NCI-H446 (cell line): ENCODE data around the gene KCNJ1.

Experiments
- DNase-seq, 2 experiments: peaks; one replicate each; lab custom pipeline; 2025; lab: John Stamatoyannopoulos, UW

KCNJ1 gene

DNA sequence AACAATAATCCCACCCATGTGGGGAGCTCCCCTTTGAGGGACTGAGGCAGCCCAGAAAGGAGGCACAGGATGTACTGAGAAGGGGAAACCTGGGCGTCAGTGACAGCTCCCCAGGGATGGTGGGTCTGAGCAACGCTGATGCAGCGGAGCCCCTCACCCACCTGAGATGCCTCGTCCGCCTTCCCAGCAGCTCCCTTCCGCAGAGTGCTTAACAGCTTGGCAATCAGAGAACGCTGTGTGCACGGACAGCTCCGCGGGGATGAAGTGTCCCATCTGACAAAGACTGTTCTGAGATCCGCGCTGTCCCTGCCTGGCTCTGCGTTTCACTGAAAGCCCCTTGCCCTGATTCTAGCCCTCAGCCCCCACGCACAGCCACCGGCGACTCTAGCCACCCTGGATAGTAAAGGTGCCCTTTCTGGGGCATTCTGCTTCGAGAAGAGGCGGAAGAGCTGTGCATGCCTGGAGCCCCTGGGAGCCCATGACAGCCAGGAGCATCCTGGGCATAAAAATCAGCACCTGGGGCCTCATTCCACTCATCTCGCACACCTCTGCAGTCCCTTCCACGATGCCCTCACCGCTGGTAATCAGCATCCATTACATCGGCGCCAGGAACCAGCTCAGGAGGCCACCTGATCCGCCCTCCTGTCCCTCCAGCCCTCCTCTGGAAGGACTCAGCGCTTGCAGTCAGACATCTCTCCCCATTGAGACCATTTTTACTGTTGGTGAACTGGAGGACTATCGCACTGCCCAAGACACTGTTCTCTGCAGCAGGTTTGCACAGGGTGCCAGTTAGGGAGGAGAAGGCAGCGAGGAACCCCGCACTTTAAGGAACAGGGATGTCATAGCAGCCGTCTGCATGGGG lies 34.8 kb upstream of the KCNJ1 start:
- DNase-seq, result no peak

DNA sequence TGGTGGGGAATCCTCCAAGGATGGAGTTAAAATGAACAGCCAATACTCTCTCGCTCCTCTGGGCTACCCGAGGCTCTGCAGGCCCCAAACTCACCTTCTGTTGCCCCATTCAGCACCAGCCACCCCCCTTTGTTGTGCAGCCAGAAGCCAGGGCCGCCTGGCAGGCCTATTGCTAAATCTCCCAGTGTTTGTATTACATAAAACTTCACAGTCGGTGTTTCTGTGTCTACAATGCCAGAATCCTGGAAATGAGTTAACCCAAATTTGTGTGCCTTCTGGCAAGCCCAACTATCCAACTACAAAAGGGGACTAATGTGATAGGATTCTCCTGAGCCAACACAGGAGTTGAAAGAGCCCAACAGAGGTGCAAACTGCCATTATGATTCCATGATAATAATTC lies 33.4 kb upstream of the KCNJ1 start:
- peak in 1 of 2 experiments; percentile 25 for DNase-seq

DNA sequence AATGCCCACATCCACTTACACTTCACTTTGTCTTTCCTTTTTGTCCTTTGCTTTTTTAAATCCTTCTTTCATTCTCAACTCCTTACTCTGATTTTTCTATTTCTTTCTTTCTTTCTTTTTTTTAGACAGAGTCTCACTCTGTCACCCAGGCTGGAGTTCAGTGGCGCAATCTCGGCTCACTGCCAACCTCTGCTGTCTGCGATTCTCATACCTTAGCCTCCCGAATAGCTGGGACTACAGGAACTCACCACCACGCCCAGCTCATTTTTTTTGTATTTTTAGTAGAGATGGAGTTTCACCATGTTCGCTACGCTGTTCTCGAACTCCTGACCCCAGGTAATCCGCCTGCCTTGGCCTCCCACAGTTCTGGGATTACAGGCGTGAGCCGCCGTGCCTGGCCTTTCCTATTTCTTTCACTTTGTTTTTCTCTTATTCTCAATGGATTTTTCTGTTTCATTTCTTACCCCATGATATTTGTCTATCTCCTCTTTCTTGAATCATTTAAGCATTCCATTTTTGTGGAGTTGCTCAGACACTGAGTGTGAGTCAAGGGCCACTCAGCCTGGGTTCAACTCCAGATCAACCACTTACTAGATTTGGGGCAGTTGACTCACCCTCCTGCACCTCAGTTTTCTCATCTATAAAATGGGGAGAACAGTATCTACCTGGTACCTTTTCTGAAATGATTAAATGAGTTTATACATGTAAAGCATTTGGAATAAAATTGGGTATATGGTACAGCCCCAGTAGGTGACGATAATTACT lies 31.7 kb upstream of the KCNJ1 start:
- DNase-seq, result no peak

DNA sequence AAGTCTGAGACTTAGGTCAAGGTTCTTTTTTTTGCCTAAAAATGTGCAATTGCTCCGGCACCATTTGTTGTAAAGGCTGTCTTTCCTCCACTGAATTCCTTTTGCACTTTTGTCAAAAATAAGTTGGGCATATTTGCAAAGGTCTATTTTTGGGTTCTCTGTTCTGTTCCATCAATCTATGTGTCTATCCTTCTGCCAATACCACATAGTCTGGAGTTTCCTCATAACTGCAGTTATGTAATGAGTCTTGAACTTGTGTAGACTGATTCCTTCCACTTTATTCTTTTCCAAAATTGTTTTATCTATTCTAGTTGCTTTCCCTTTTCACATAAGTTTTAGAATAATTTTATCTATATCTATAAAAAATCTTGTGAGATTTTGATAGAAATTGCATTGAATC lies 30.7 kb upstream of the KCNJ1 start:
- DNase-seq, result no peak

DNA sequence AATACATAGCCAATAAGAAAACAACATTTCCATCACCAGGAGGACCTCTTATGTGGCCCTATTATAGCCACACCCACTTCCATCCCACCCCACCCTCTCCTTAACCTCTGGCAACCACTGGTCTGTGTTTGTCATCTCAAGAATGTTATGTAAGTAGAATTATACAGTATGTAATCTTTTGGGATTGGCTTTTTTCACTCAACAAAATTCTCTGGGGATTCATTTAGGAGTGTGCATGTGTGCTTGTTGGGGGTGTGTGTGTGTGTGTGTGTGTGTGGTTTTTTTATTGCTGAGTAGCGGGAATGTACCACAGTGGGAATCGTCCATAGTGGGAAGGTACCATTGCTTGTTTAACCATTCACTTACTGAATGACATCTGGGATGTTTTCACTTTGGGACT lies 29.3 kb upstream of the KCNJ1 start:
- no peak for DNase-seq

DNA sequence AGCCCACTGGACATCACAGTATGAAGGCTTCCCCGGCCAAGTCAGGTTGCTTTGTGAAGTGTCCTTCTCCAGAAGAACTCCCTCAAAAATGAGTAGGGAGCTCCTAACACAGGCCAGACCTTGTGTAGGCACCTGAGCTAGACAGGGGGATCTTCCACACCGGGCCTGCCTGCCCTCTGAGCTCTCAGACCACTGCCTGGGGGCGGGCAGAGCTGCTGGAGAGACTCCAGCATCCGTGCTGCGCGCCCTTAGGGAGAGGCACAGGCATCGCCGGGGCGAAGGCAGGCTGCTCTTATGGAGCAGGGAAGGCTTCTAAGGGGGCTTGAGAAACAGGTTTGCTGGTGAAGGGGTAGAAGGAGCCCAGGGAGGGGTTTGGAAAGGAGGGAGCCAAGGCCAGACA lies 28.4 kb upstream of the KCNJ1 start:
- DNase-seq, result no peak

DNA sequence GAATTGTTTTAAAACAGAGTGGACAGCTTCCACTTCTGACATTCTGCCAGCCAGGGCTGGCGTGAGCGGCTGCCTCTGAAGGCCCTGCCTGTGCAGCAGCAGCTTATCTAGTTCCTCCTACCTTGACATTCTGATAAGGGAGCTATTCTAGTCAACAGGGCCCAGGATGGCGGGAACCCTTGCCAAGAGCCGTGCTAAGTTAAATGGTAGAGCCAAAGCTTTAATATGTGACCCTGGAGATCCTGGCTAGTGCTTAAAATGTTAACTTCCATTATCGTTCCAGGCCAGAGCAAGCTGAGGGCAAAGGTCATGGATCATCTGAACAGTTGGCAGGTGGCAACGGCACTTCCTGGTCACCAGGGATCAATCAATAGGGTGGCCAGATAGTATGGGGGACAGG lies 27.6 kb upstream of the KCNJ1 start:
- DNase-seq, result no peak

DNA sequence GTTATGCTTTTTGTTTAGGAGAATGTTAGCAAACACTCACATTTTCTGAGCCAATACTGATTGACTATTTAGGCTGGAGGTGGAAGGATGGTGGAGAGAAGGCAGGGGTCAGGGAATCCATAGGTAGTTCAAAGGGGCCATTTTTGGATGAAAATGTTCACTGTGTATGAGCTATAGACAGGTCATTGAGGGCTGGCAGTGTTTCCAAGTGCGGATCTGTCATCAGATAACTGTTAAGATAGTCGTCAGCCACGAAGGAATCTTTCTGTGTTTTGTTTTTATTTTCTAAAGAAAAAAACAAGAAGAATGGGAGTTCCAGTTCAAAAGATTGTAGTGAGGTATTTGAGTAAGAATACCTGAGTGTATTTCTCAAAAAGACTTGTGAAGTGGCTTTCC lies 27.2 kb upstream of the KCNJ1 start:
- DNase-seq, result no peak

DNA sequence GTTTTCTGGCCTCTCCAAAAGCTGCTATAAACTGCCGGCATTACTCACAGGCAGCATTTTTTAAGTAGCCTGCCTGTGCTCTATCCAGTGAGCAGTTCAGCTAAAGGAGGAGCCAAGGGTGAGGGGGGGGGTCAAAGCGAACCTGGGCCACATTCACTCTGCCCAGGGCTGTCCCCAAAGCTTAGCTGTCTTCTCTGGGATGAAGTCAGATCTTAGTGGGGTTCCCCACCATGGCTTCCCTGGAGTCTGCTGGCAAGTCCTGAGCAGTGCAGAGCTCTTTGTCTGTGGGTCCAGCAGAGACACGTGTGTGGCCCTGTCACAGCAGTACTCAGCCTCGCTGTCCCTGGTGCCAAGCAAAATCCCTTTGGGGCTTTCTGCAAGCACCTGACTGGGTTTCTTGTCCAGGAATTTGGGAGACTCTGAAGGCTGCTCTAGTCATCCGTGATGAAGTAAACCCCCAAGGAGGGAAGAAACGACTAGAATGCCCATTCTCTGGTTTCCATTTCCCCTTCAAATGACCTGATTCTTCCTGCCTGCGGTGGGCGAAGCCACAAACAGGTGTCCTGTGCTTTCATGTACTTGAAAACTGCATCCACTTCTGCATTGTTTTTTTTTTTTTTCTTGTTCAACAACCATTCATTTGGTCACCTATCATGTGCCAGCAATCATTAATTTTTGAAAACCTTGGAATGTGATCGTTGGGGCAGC lies 26.6 kb upstream of the KCNJ1 start:
- no peak for DNase-seq

DNA sequence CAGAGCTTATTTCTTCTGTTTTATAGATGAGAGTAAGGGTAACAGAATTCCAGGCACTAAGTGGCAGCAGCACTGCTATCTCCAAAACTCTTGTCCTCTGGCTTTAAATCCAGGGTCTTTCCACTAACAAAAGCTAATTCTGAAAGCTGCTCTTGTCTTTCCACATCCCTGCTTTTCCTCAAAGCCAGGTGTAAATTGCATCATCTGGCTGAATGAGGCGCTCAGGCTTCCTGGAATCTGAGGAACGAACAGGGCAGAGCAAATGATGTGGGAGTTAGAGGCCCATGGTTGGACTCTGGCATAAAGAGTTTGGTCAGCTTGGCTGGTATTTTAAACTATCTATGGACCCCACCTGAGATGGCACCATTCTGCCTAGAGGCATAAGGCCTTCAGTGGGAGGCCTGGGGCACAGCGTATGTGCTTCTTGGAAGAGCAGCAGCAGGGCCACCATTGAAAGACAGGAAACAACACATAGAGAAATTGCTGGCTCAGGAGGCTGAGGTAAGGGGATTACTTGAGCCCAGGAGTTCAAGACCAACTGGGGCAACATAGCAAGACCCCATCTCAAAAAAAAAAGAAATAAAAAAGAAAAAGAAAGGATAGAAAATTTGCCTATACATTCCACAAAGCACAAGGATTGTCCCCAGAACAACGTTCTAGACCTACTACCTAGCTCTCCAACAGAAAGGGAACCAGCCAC lies 25.9 kb upstream of the KCNJ1 start:
- DNase-seq, result no peak

DNA sequence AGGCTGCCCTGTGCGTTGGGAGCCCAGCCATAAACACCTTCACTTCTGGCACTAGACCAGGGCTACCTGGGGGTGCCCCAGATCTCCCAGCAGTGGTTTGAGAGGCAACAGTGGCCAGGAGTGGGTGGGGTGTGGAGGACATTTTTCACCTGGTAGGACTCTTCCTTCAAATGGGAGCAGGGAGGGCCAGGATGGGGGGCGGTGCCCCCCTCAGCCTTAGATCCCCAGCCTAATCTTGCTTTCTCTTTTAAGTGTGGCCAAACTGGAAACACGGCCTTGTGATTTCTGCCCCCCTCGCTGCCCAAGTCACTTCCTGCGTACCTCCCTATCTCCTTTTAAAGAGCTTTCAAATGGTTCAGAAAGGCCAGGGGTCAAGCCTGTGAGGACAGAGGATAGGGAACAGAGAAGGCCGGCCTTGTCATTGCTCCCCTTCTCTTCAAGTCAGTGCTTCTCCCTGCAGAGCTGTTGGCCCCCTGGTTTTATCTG lies 24.9 kb upstream of the KCNJ1 start:
- no peak for DNase-seq

DNA sequence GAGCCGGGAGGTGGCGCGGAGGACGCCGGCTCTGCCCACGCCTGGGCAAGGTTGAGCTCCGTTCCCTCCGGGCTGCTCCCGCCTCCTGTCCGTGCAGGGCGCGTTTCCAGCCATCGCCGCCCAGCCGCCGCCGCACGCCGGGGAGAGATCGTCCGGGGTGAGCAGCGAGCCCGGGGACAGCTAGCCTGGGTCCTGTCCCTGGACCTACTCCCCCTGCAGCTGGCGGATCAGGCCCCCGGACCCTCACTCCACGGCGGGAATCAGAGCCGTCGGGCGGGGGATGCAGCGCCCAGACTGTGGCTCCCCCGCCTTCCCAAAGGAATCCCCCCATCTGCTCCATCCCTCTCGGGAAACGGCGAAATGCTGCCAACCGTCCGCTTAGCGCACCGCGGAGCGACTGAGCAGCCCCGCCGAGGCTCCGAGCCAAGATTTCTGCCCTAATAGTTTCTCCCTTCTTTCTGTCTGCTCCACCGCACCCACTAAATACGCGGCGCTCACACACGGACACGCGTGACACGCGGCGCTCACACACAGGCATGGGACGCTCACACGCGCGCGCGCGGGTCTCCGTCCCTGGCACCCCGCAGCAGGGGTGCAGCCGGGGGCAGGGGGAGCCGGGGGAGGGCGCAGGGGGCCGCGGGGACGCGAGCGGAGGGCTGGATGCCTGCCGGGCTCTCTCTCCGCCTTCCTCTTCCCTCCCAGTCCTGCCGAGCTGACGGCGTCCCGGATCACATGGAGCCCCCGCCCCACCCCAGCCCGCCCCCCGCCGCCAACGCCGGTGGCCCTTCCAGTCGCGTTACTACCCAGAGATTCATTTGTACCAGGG lies 23.7 kb upstream of the KCNJ1 start, which contains the start of gene KCNJ5:
Gene KCNJ5 (plus strand): TSS at position 814 of the 826 bp plus-strand sequence. CDS start 19,918 bp downstream, outside the sequence.
- DNase-seq, result peak in 1 of 2 experiments; percentile 61

DNA sequence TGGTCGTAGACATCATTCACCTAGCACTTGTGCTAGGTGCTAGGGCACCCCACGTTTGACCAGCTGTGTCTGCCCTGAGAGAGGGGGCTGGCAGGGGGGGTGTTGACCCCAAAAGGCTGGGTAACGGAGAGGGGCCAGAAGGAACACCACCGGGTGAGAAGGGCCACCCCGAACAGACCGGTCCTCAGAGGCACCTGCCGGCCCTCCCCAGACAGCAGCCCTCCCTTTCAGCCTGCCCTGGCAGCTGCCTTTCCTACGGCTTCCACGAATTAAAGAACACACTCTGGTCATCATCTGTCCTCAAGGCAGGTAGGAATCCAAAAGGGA lies 23.1 kb upstream of the KCNJ1 start:
- no peak for DNase-seq

DNA sequence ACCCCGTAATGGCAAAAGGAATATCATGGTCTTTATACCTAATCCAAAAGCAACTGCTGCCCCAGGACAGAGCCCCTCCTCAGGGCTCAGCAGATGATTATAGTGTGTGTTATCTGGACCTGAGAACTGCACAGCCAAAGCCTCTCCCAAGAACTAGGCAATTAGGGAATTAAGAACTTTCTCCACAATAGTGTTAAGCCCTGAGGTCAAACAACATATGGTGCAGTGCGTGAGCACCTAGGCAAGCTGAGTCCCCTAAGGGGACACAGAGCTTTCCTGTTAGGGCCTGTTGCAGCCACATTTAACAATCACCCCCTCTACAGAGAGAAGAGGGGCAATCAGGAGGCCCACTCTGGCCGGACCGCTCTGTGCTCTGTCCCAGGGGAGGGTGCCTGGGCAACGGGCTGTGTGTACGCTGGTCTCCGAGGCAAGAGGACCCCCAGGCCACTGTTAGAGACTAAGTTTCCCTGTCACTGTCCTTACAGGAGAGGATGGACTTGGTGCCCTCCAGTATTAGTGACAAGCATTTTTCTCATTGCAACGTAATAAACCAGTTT lies 22.6 kb upstream of the KCNJ1 start:
- no peak for DNase-seq

DNA sequence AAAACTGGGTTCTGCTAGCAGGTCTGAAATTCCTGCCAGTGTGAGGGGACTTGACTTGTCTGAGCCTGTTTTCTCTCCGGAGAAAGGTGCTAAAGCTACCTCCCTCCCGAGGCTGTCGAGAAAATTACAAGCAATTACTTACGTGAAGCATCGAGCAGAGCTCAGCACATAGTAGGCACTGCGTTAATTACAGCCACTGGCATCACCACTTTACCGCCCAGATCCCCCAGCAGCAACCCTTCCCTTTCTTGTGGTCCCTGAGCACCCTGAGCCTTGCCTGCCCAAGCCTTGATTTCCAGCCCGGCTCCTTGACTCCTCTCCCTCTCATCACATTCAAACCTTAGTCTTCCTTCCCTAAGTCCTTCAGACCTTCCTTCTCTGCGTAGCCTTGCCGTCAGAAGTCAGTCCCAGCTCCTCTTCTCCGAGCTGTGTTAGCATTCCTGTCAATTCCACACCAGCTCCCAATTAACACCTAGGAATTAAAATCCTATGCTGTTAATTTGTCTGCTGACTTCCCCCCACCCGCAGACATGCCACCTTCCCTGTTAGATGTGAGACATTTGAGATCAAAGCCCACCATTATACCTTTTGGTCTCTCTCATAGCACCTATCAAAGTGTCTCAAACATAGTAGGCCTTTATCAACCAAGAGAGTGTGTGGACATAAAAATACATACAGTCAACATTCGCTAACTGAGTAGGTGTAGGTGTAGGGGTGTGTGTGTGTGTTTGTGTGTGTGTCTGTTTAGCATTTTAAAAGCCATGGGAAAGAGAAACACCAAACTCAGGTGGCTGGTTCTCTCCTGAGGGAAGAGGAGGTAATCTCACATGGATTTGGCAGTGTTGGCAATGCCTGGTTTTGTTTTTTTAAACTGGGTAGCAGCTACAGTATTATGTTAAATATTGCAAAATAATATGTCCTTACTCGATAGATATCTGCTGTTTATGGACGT lies 21.2 kb upstream of the KCNJ1 start:
- DNase-seq, result no peak

DNA sequence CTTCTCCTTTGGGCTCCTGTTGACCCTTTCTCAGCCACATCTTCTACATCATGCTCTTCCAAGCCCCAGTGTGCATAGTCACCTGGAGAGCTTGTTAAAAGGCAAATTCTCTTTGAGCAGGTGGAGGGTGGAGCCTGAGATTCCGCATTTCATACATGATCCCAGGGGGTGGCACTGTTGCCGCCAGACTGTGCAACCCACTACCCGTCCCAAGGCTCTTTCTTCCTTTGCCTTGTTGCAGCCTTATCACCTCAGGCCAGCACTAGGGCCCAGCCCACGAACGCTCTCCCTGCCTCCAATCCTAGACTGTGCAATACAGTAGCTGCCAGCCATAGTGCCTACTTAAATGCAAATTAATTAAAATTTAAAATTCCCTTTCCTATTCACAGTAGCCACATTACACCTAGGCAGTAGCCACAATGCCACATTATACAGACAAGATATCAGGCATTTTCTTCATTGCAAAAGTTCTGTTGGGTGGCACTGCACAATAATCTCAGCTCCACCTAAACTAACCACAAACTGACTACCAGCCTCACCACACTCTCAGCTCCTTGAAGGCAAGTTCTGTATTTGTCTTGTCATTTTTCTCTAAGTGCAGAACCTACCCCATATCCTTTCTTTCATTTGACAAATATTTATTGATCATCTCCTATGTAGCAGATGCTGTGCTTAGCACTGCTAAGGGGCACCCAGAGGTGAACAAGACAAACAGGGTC lies 19.5 kb upstream of the KCNJ1 start:
- no peak for DNase-seq

DNA sequence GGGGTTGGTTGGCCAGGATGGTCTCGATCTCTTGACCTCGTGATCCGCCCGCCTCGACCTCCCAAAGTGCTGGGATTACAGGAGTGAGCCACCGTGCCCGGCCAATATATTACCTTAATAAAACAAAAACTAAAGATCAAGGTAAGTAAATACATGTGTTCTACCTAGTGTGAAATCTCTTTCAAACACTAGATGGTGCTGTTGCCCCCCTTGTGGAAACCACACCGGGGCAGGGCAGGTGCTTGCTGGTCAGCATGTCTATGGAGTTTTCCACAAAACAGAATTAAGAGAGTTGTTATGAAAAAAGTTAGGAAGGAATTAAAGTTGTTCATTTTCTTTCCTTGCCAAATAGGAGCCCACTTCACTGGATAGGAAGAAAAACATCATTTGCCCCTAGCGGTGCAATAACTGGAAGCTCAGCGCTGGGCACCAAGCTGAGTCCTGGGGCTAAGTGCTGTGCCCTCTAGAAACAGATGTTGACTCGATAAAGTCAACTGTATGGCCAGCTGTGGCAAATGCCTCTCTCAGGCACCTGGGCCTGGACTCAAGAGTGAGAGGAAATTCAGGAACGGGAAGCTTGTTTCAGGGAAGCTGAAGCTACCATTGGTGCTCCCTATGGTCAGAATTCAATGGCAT lies 17.7 kb upstream of the KCNJ1 start:
- DNase-seq, result peak in 1 of 2 experiments; percentile 71

DNA sequence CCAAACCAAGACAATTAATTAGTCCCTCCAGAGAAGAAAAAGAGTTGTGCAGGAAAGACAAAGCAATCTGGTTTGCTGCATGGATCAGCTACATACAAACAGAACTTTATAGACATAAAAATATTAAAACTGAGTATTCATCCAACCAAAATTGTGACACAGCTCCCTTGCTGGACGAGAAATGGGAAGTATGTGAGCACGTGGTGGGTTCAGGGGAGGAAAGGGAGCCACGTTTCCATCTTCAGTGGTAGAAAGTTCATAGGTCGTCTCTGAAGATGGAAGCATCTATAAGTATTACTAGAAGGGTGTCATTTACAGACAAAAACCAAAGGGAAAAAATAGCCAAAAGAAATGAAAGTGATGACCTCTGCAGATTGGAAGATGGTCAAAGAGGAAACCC lies 17.0 kb upstream of the KCNJ1 start:
- DNase-seq, result no peak
